CD4-positive, alpha-beta T cell treated with Interleukin-21 for 1 hour (primary cell): ENCODE data around the gene TRIM63.

Experiments
- DNase-seq: peaks from one replicate; pipeline ENCODE4 v3.0.0-alpha.2; 2020

Gene TRIM63

DNA sequence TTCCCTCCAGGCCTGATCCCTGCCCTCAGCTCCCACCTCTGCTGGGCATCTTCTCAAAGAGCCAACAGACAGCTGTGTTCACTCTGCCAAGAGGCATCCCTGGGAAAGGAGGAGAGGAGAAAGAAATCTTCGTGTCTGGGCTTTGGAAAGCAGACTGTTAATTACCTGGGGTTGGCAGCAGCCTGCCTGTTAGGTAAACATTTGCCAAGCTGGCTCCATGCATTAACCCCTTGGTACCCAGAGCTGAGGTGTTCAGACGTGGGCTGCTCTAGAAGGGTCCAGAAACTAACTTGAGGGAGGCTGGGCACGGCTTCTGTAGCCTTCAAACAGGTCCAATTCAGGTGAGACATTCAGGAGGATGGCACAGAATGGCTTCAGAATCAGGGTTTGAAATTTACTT, 54.6 kb downstream of the TRIM63 start:
- DNase-seq = no peak

DNA sequence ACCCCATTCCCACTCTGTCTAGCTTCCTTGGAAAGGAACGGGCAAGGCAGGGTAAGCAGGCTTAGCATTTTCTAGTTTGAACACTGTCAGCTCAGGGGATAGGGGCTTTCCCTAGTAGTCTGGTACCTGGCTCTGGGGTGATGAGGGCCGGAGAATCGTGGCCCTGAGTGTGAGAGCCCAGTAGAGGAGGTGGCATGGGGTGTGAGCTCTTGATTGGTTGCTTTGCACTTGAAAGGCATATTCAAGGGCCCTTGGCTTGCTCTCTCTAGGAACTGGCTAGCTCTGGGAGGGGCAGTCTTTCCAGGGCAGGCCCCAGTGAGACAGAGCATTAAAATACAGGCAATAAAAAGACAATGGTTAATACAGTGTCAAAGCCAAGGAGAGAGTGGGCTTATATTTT, 56.6 kb downstream of the TRIM63 start:
- DNase-seq = no peak

DNA sequence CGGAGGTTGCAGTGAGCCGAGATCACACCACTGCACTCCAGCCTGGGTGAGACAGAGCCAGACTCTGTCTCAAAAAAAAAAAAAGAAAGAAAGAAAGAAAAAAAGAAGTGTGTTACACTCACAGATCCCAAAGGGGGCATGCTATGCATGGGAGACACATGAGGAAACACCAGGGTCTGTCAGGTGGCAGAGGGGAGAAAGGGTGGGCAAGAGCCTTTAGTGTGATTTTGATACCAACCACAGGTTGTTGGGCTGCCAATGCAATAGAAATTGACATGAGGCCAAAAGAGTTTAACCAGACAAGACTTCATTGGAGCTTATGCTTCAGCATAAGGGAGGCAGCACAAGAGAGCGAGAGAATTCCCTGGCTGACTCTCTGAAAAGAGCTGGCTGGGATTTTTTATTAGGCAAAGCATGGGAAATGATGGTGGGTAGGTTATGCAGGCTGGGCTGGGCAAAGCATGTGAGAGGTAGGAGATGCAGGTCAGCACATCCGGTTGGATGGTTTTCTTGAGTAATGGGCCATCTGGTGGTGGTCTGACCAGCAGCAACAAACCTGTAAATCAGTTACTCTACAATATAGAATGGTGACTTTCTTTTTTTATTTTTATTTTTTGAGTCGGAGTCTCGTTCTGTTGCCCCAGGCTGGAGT, 57.5 kb downstream of the TRIM63 start:
- DNase-seq = no peak

DNA sequence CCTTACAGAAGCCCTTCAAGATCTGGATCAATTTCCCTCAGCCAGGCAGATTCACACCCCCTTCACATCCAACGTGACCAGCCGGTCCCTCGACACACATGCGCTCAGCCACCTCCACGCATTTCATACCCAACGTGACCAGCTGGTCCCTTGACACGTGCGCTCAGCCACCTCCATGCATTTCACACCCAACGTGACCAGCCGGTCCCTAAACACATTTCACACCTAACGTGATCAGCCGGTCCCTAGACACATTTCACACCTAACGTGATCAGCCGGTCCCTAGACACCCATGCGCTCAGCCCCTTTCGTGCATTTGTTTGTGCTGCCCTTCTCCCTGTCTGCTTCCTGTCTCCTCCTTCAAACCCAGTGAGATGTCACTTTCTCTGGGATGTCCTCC, 60.7 kb downstream of the TRIM63 start:
- no peak for DNase-seq

DNA sequence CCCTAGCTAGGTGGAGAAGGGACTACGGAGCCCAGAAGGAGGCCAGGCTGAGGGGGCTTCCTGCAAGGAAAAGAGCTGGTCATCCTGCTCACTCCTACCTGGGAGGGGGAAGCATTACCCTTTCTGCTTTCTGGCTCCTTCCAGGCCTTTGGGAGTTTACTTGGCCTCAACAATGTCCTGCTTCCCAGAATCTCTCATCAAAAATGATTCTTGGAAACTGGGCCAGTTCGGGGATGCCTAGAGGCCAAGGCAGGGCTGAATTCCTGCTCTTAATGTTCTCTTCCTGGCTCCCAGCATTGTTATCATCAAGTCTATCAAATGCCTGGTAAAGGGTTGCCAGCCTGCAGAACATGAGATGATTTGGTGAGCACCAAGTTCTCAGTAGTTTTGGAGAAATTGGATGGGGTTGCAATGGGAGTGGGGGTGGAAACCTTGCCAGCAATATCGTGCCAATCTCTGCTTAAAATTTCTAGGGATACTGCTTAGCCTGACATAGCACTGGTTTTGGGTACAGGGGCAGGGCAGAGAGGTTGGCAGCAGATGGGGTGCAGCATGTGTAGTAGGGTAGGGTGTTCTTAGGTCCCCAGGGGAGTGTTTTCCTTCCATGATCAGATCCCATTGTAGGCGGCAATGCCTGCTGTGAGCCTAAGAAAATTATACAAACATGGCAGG, 61.9 kb downstream of the TRIM63 start:
- DNase-seq = no peak

DNA sequence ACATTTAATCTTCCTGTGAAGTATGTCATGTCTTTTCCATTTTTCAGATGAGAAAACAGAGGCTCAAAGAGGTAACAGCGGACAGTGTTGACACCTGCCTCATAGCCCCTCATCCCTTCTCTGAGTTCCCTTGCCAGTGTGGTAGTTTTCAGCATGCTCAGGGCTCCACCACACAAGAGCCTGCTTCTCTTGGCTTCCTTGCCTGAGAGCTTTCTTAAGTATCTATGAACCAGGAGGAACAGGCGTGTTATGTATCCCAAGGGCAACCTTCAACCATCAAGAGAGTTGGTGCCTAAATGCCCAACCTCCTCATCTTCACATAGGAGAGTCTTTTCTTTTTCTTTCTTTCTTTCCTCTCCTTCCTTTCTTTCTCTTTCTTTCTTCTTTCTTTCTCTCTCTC, 63.7 kb downstream of the TRIM63 start:
- no peak for DNase-seq

DNA sequence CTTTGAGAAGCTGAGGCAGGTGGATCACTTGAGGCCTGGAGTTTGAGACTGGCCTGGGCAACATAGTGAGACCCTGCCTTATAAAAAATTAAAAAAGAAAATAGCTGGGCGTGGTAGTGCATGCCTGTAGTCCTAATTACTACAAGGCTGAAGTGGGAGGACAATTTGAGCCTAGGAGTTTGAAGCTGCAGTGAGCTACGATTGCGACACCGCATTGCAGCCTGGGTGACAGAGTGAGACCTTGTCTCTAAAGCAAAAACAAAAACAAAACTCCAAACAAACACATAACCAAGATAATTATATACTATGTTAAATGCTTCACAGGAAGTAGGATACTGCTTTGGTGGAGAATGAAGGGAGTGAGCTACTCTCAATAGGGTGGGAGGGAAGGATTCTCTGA, 64.2 kb downstream of the TRIM63 start:
- no peak for DNase-seq
